B cell (primary cell): Measurements from ENCODE around the gene PFN4. TPM values are rescaled to one million over a fixed set of nuclear protein-coding genes. Genes with fewer than 3 reads are reported as not detected.

ENCODE experiments used
- ATAC-seq: fragments of 200-7000 bp; cut with Tn5 transposase; one replicate; pipeline ENCODE4 v1.10.0; 2021; ENCODE audit warnings: low read depth, mild to moderate bottlenecking, moderate number of reproducible peaks, moderate library complexity
- CTCF ChIA-PET: fragments of 350-600 bp; sonication (Branson Sonifier 250); formaldehyde crosslinking; loops from one replicate; lab custom pipeline; 2021; ENCODE audit warnings: antibody characterized with exemption, inconsistent platforms; lab: Charles Lee
- POLR2A ChIA-PET: fragments of 350-600 bp; sonication (Branson Sonifier 250); formaldehyde crosslinking; loops from one replicate; lab custom pipeline; 2021; ENCODE audit warnings: antibody characterized with exemption; lab: Charles Lee
- DNase-seq: peaks from one replicate; pipeline ENCODE4 v3.0.0; 2013
- H2AFZ ChIP-seq: 2 replicates; pipeline ENCODE4 v1.6.1; 2012; ENCODE audit warnings: mild to moderate bottlenecking, low read depth, low read length; ENCODE audit not compliant: insufficient read depth, poor library complexity, severe bottlenecking
- H3K27ac ChIP-seq, 2 donors: 1 replicate in 1 of 2; 2 replicates in 1 of 2; pipeline ENCODE4 v1.5.1; 2012 to 2013; ENCODE audit warnings: low read length in 2 of 2, mild to moderate bottlenecking in 2 of 2, moderate library complexity in 1 of 2
- H3K27me3 ChIP-seq, 4 experiments: fragments of 200-600 bp in 1 of 4; sonication (generic) in 1 of 4; replicated peaks in 1 of 4; 1 replicate in 2 of 4; 2 replicates in 2 of 4; pipeline versions ENCODE4 v1.6.1 to v1.7.0; 2013 to 2016; ENCODE audit warnings: low read length in 3 of 4, mild to moderate bottlenecking in 2 of 4, mixed read lengths in 1 of 4, moderate library complexity in 1 of 4; ENCODE audit not compliant: insufficient read depth in 4 of 4, control insufficient read depth in 3 of 4; ENCODE audit errors: control extremely low read depth in 1 of 4
- H3K36me3 ChIP-seq, 2 experiments: replicated peaks in 1 of 2; 1 replicate in 1 of 2; 2 replicates in 1 of 2; pipeline versions ENCODE4 v1.6.1 to v1.7.1; 2013; ENCODE audit warnings: low read length in 1 of 2; ENCODE audit not compliant: insufficient read depth in 2 of 2, control insufficient read depth in 1 of 2; ENCODE audit errors: control extremely low read depth in 1 of 2, extremely low read depth in 1 of 2
- H3K4me1 ChIP-seq, 2 donors: fragments of 200-600 bp in 1 of 2; sonication (generic) in 1 of 2; 1 replicate in 1 of 2; 2 replicates in 1 of 2; pipeline versions ENCODE4 v1.5.1 to v1.6.1; 2013 to 2017; ENCODE audit warnings: low read length in 2 of 2; ENCODE audit not compliant: control insufficient read depth in 2 of 2, insufficient read depth in 2 of 2
- H3K4me2 ChIP-seq: replicated peaks from 2 replicates; pipeline ENCODE3; 2012; ENCODE audit warnings: mild to moderate bottlenecking, low read depth, low read length; ENCODE audit not compliant: poor library complexity, severe bottlenecking
- H3K4me3 ChIP-seq, 5 experiments: fragments of 200-600 bp in 1 of 5; sonication (generic) in 1 of 5; 1 replicate in 3 of 5; 2 replicates in 2 of 5; pipeline versions ENCODE4 v1.5.1 to v1.7.0; 2011 to 2016; ENCODE audit warnings: low read length in 4 of 5, mild to moderate bottlenecking in 4 of 5, low read depth in 2 of 5, control low read depth in 1 of 5, moderate library complexity in 1 of 5; ENCODE audit not compliant: insufficient read depth in 1 of 5; ENCODE audit errors: control extremely low read depth in 1 of 5, extremely low read depth in 1 of 5
- H3K79me2 ChIP-seq: fragments of 200-600 bp; sonication (generic); one replicate; pipeline ENCODE4 v1.6.0; 2016; ENCODE audit warnings: low read length; ENCODE audit not compliant: control insufficient read depth, insufficient read depth
- H3K9ac ChIP-seq: fragments of 200-600 bp; sonication (generic); 2 replicates; pipeline ENCODE4 v1.6.1; 2017; ENCODE audit warnings: mild to moderate bottlenecking, low read length, moderate library complexity
- H3K9me3 ChIP-seq, 3 donors: one replicate each; pipeline versions ENCODE4 v1.6.1 to v1.7.1; 2013; ENCODE audit warnings: low read length in 2 of 3; ENCODE audit not compliant: control insufficient read depth in 2 of 3, insufficient read depth in 1 of 3; ENCODE audit errors: control extremely low read depth in 1 of 3
- H4K20me1 ChIP-seq: 2 replicates; pipeline ENCODE4 v1.6.0; 2012; ENCODE audit warnings: mild to moderate bottlenecking, low read length; ENCODE audit not compliant: insufficient read depth, control insufficient read depth, poor library complexity, severe bottlenecking
- H3K27ac Mint-ChIP-seq: one replicate; pipeline ENCODE4 v1.8.0; 2021; ENCODE audit warnings: mixed read lengths
- H3K27me3 Mint-ChIP-seq: one replicate; pipeline ENCODE4 v1.8.0; 2021; ENCODE audit warnings: mixed read lengths
- H3K4me1 Mint-ChIP-seq: one replicate; pipeline ENCODE4 v1.8.0; 2021; ENCODE audit warnings: mixed read lengths
- H3K4me3 Mint-ChIP-seq: one replicate; pipeline ENCODE4 v1.8.0; 2021; ENCODE audit warnings: mixed read lengths
- H3K9me3 Mint-ChIP-seq: one replicate; pipeline ENCODE4 v1.8.0; 2022; ENCODE audit warnings: mixed read lengths; ENCODE audit not compliant: insufficient read depth
- CTCF ChIP-seq: fragments of 200-600 bp; IDR thresholded peaks from one replicate; pipeline ENCODE4 v1.8.0; 2022; ENCODE audit warnings: antibody characterized with exemption, mild to moderate bottlenecking
- EZH2 ChIP-seq: IDR thresholded peaks from 2 replicates; pipeline ENCODE4 v1.6.1; 2012; ENCODE audit warnings: borderline replicate concordance, low read depth, mild to moderate bottlenecking, moderate library complexity, low read length; ENCODE audit not compliant: insufficient read depth, poor library complexity, severe bottlenecking
- WGBS: methylation state at CpG from one replicate; pipeline ENCODE4 v1.1.5; 2013; ENCODE audit warnings: missing lambda C conversion rate; ENCODE audit not compliant: insufficient coverage; 5-methylcytosine and 5-hydroxymethylcytosine counted together
- intact Hi-C: fragments of 100-400 bp; cut with micrococcal nuclease; formaldehyde crosslinking; loops from one replicate; pipeline ENCODE4 v1.10.0; 2022
- polyA minus RNA-seq: library from RNA; depleted of rRNA, polyadenylated mRNA; stranded (reverse); fragments of >200 nt; gene quantifications from 2 replicates; pipeline ENCODE4 v1.2.3, GENCODE V29; 2012
- polyA plus RNA-seq: library from polyadenylated mRNA; depleted of rRNA; stranded (reverse); fragments of >200 nt; gene quantifications from 2 replicates; pipeline ENCODE4 v1.2.3, GENCODE V29; 2012
- total RNA-seq, 2 donors: library from RNA; stranded (reverse); fragments of 120-200 nt in 1 of 2; gene quantifications; 1 replicate in 1 of 2; 2 replicates in 1 of 2; pipeline versions ENCODE4 v1.2.3 to v1.2.4, GENCODE V29; 2013 to 2022

Gene PFN4
- total RNA-seq (0.39 and 0.66 TPM in 2 replicates), polyA plus RNA-seq (0.13 and 0.39 TPM in 2 replicates), polyA minus RNA-seq (1.4 TPM in 1 of 2 replicates, not detected in the other)
- total RNA-seq (2013) = 0.58 TPM

GRCh38 chr2:24123195-24123921, at the start of gene PFN4, which contains the start of gene FAM228B:
PFN4 (minus strand) TSS chr2:24123334; CDS start chr2:24122535, 799 bp downstream.
FAM228B (plus strand) TSS chr2:24123469; CDS start chr2:24124362, 893 bp downstream.
- TF ChIP-seq EZH2 = no peak
- TF ChIP-seq CTCF = no peak

More at GRCh38 chr2:24123195-24123921, at the start of gene PFN4, which contains the start of gene FAM228B:
- H2AFZ ChIP-seq = peak within 1 kb of the TSS; percentile 82
- no peaks in the 10 kb centered on the region for H3K9me3 Mint-ChIP-seq
- peak; percentile 94 for ATAC-seq
- H3K27me3 Mint-ChIP-seq = no peaks in the 10 kb centered on the region
- H3K4me3 Mint-ChIP-seq = peak within 1 kb of the TSS; percentile 90
- H3K36me3 ChIP-seq = no peaks in the 10 kb centered on the region
- H3K9ac ChIP-seq = peak within 1 kb of the TSS; percentile 79
- H3K4me1 Mint-ChIP-seq = peaks cover 20% of the 10 kb centered on the region
- DNase-seq = peak; percentile 87
- intact Hi-C loops = loop anchor here (1.0 kb wide), 3 partner anchors 47 to 196 kb away; partner anchors contain the start of genes ATAD2B, SF3B6 and WDCP
- no peaks in the 10 kb centered on the region for H4K20me1 ChIP-seq
- POLR2A ChIA-PET = interaction anchor here (0.6 to 1.3 kb wide), 4 partner anchors 47 to 796 kb away, joined by 3 to 11 read pairs (median 6); partner anchors contain the start of genes ATAD2B and SF3B6
- peaks cover 5 to 18% of the 10 kb centered on the region in 2 donors for H3K4me1 ChIP-seq
- H3K4me2 ChIP-seq = peak within 1 kb of the TSS; percentile 86
- no peaks in the 10 kb centered on the region for H3K27me3 ChIP-seq
- H3K27ac ChIP-seq = peak within 1 kb of the TSS; percentile 70 to 80
- H3K9me3 ChIP-seq = no peaks in the 10 kb centered on the region
- peak within 1 kb of the TSS; percentile 95 for H3K27ac Mint-ChIP-seq
- CTCF ChIA-PET = interaction anchor here (1.3 to 2.6 kb wide), 4 partner anchors 39 to 299 kb away, joined by 4 to 23 read pairs (median 8); partner anchors contain the start of gene TP53I3
- WGBS = under 1% methylated on average over 103 of the region's 103 CpGs
- no peaks in the 10 kb centered on the region for H3K79me2 ChIP-seq
- peak within 1 kb of the TSS; percentile 62 to 80 (median 73) for H3K4me3 ChIP-seq
